ENCODE results near the gene PUS1. TPM values are rescaled to one million over a fixed set of nuclear protein-coding genes. Genes with fewer than 3 reads are reported as not detected.
A peak's percentile ranks its signal among the peaks of the same experiment; 100 is the strongest.

The PUS1 gene
- total RNA-seq, 1 experiment from 2014 or later = 55.1 TPM

DNA sequence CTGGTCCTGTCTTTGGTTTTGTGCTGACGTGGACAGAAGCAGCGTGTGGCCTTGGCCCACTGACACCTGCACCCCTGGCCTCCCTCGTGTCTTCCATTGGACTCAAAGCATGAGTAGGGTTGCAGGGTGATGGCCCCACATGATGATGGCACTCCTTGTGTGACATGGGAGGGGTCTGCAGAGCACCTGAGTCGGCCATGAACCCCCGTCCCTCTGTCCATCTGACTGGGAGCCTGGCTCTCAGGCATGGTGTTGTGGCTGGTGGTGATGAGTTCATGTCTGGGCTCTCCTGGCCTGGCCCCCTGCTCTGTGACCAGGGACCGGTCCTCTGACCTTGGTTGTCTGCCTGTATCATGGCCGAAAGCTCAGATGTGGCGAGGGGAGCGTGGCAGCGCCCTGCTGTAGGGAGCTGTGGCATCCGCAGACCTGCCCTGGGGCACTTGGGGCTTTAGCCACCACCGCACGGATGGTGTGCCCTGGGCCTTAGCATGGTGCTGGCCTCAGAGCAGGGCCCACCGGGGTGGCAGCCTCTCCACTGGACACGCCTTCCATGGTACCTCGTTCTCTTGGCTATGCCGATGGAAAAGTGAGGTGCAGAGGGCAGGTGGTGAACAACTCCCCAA, 17.9 kb upstream of the PUS1 start:
- H3K27me3 ChIP-seq = no peaks in the 10 kb centered on the region
- DNase-seq = no peak
- no peak overlapping the region for H3K4me3 ChIP-seq
- peaks cover 53% of the 10 kb centered on the region for H3K36me3 ChIP-seq
- no peaks in the 10 kb centered on the region for H3K9me3 ChIP-seq

DNA sequence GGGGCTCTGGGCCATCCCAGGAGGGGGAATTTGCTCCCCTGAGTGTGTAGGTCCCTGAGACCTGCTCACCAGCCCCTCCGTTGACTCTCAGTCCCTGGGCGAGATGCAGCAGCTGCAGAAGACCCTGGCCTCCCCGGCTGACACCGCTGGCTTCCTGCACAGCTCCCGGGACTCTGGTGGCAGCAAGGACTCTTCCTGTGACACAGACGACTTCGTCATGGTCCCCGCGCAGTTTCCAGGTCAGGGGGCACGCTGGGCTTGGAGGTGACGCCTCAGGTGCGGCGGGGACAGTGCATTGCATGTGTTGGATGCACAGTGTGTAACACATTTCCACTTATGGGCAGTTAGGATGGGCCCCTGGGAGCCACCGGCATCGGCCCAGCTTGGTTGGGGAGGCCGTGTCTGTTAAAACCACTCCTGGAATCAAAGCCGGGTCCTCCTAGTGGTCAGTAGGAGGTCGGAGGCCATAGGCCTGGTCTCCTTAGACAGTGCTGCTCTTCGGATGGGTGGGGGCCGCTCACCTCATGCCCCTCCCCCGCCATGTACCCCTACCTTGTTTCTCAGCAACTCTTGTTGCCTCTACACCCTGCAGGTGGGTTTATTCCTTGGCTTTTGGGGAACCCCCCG, 17.1 kb upstream of the PUS1 start:
- Histone ChIP-seq H3K36me3 (peaks cover 57% of the 10 kb centered on the region), H3K27me3 (no peaks in the 10 kb centered on the region), H3K9me3 (no peaks in the 10 kb centered on the region), H3K4me3 (no peak overlapping the region)
- DNase-seq = no peak

DNA sequence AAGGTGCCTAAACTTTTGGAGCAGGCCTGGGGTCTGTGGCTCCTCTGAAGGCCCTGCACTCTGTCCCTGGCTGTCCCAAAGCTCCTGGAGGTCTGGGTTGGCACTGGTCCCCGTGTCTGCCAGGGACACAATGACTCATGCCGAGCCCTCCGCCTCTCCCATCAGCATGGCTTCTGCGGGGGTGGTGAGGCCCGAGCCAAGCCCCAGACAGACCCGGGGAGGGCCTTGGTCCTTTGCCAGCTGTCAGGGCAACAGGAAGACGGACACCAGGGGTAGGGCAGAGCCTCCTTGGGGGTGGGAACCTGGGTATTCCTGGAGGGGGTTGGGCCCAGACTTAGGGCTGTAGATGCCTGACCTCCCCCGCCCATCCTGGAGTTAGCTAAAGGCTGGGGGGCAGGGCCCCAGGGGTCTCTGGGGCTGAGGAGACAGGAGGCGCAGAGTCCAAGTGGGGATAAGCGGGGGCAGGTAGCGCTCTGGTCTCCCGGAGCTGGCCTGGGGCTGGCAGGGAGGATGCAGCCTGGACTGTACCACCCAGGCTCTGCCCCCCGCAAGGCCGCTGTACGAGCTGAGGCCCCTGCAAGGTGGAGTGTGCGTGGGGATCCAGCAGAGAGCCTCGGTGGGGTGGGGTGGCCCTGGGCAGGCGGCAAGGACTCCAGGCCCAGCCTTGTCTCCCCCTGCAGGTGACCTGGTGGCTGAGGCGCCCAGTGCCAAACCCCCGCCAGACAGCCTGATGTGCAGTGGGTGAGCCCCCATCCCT, 16.4 kb upstream of the PUS1 start:
- no peaks in the 10 kb centered on the region for H3K27me3 ChIP-seq
- no peaks in the 10 kb centered on the region for H3K9me3 ChIP-seq
- H3K36me3 ChIP-seq = peaks cover 53% of the 10 kb centered on the region
- no peak overlapping the region for H3K4me3 ChIP-seq
- peak; percentile 94 for DNase-seq

DNA sequence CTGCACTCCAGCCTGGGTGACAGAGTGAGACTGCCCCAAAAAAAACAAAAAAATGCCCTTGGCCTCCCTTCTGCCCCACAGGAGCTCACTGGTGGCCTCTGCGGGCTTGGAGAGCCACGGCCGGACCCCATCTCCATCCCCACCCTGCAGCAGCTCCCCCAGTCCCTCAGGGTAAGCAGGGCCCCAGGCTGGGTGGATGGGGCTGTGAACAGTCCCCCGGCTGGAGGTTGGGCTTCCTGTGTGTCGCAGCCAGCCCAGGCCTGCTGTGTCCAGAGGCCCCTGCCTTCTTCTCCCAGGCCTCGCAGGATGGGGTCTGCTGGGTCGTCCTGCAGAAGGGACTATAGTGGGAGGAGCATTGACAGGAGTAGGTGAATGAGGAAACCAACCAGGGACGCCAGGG, 15.4 kb upstream of the PUS1 start:
- no peak overlapping the region for H3K4me3 ChIP-seq
- no peak for DNase-seq
- no peaks in the 10 kb centered on the region for H3K9me3 ChIP-seq
- H3K36me3 ChIP-seq = peaks cover 53% of the 10 kb centered on the region
- no peaks in the 10 kb centered on the region for H3K27me3 ChIP-seq

DNA sequence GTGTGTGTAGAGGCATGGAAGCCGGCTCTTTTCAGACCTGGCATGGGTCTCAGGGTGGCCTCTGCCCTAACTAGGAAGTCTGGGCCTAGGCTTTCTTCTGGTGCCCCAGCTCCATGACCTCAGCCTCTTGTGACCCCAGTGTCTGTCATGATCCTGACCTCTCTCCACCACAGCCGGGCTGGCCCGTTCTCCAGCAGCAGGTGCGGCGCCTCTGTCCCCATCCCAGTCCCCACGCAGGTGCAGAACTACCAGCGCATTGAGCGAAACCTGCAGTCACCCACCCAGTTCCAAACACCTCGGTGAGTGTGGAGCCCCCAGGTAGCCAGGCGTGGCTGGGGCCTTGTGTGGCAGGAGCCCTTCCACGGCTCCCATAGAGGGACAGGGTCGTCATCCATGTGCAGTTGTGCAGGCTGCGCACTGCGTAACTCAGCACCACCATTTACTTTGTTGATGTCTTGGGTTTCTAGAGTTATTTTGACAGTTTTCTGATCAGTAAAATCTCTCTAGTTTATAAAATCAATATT, 14.8 kb upstream of the PUS1 start:
- no peaks in the 10 kb centered on the region for H3K9me3 ChIP-seq
- H3K36me3 ChIP-seq = peaks cover 49% of the 10 kb centered on the region
- no peak for DNase-seq
- H3K27me3 ChIP-seq = no peaks in the 10 kb centered on the region
- H3K4me3 ChIP-seq = no peak overlapping the region

DNA sequence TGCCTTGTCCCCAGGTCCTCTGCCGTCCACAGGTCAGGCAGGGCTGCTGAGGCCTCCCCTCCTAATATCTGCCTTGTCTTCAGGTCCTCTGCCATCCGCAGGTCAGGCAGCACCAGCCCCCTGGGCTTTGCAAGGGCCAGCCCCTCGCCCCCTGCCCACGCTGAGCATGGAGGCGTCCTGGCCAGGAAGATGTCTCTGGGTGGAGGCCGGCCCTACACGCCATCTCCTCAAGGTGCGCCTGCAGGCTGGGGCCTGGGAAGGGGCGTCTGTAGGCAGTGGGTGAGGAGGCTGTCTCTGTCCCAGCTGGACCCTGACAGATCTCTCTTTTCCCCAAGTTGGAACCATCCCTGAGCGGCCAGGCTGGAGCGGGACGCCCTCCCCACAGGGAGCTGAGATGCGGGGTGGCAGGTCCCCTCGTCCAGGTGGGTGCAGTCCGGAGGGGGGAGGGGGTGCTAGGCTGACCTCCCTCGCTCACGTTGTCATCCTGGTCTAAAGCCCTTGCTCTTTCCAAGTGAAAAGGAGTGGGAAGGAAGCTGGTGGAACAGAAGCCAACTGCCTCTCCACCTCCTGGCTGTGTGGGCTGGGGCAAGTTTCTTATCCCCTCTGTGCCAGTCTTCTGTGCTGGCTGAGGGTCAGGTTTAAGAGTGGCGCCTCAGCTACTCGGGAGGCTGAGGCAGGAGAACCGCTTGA, 13.9 kb upstream of the PUS1 start:
- H3K4me3 ChIP-seq = no peak overlapping the region
- H3K27me3 ChIP-seq = no peaks in the 10 kb centered on the region
- peaks cover 49% of the 10 kb centered on the region for H3K36me3 ChIP-seq
- no peak for DNase-seq
- no peaks in the 10 kb centered on the region for H3K9me3 ChIP-seq

DNA sequence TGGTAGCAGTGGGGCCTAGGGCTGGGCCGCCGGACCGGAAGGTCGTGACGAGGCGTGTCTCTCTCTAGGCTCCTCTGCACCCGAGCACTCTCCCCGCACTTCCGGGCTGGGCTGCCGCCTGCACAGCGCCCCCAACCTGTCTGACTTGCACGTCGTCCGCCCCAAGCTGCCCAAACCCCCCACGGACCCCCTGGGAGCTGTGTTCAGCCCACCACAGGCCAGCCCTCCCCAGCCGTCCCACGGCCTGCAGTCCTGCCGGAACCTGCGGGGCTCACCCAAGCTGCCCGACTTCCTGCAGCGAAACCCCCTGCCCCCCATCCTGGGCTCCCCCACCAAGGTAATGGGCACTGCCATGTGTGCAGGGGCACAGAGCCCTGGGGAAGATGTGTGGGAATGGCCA, 13.3 kb upstream of the PUS1 start:
- no peaks in the 10 kb centered on the region for H3K9me3 ChIP-seq
- H3K36me3 ChIP-seq = peaks cover 47% of the 10 kb centered on the region
- no peak overlapping the region for H3K4me3 ChIP-seq
- no peak for DNase-seq
- no peaks in the 10 kb centered on the region for H3K27me3 ChIP-seq

DNA sequence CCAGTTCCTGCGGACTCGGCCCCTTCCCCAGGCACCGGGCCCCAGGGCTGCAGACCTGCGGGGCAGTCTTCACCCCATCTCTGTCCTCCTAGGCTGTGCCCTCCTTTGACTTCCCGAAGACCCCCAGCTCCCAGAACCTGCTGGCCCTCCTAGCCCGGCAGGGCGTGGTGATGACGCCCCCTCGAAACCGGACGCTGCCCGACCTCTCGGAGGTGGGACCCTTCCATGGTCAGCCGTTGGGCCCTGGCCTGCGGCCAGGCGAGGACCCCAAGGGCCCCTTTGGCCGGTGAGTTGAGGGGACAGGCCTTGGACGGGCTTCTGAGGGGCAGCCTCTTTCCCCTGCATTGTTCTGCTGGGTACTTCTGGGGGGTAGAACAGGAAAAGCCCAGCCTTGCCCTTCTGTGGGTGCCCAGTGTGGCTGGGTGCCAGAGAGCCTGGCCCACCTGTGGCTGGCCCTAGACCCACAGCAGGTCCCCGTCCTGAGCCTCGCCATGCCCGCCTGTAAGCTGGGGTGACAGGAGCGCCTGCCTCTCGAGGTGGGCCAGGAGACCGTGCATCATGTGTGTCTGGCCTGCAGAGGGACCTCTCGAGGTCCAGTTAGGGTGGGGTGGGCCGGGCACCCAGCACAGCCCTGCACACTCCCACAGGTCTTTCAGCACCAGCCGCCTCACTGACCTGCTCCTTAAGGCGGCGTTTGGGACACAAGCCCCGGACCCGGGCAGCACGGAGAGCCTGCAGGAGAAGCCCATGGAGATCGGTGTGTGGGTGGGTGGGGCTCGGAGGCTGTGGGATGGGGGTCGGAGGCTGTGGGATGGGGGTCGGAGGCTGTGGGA, 12.6 kb upstream of the PUS1 start:
- peaks cover 47% of the 10 kb centered on the region for H3K36me3 ChIP-seq

DNA sequence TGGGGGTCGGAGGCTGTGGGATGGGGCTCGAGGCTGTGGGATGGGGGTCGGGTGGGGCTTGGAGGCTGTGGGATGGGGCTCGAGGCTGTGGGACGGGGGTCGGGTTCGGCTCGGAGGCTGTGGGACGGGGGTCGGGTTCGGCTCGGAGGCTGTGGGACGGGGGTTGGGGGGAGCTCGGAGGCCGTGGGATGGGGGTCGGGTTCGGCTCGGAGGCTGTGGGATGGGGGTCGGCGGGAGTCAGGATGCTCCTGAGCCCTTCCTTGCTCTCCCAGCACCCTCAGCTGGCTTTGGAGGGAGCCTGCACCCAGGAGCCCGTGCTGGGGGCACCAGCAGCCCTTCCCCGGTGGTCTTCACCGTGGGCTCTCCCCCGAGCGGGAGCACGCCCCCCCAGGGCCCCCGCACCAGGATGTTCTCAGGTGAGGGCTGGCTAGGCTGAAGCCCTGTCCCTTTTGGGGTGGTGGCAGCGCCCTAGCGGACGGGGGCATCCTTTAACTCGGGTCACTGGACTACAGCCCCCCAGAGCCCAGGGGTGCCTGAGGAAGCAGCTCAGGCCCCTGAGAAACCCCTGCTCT, 11.9 kb upstream of the PUS1 start:
- DNase-seq = no peak
- peaks cover 43% of the 10 kb centered on the region for H3K36me3 ChIP-seq

More for the DNA sequence above, 12.6 kb upstream of the PUS1 start:
- Histone ChIP-seq H3K9me3 (no peaks in the 10 kb centered on the region), H3K27me3 (no peaks in the 10 kb centered on the region), H3K4me3 (no peak overlapping the region)
- no peak for DNase-seq

DNA sequence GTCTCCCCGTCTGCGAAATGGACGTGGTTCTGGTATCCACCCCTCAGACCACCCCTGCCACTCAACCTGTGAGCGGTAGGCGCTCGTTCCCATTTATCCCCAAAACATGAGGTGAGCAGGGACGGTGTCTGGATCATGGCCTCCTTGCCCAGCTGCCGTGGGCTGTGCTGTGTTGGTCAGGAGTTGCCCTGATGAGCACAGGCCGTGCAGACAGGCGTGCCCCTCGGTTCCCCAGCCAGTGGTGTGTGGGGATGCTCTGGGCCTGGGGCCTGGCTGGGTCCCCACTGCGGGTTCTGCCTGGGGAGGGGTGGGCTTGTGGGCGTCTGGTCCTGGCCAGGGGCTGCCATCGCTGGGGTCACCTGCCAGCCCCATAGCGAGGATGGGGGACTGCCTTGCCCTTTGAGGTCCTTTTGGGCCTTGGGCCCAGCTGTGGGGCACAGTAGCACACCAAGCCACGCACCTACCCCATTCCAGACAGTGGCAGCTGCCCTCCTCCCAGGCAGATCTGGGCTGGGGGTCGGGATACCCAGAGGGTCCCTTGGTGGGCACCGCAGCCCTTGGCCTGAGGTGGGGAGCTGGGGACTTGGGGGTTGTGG, 11.3 kb upstream of the PUS1 start:
- H3K9me3 ChIP-seq = no peaks in the 10 kb centered on the region
- peaks cover 39% of the 10 kb centered on the region for H3K36me3 ChIP-seq
- DNase-seq = no peak
- no peaks in the 10 kb centered on the region for H3K27me3 ChIP-seq
- H3K4me3 ChIP-seq = no peak overlapping the region

More for the DNA sequence above, 11.9 kb upstream of the PUS1 start:
- no peak overlapping the region for H3K4me3 ChIP-seq
- no peaks in the 10 kb centered on the region for H3K9me3 ChIP-seq
- H3K27me3 ChIP-seq = no peaks in the 10 kb centered on the region

DNA sequence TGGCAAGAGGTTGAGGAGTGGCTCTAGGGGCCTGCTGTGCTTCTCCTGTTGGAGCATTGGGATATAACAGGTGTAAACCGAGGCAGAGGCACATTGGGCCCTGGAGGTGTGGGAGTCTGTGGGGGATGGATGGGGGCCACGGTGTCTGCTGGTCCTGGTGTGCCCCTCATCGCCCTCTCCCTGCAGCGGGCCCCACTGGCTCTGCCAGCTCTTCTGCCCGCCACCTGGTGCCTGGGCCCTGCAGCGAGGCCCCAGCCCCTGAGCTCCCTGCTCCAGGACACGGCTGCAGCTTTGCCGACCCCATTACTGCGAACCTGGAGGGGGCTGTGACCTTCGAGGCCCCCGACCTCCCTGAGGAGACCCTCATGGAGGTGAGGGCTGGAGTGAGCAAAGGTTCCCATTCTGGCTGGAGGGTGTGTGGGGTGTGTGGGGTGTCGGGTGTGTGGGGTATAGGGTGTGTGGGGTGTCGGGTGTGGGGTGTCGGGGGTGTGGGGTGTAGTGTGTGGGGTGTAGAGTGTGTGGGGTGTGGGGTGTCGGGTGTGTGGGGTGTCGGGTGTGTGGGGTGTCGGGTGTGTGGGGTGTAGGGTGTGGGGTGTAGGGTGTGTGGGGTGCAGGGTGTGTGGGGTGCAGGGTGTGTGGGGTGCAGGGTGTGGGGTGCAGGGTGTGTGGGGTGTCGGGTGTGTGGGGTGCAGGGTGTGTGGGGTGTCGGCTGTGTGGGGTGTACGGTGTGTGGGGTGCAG, 10.6 kb upstream of the PUS1 start:
- no peaks in the 10 kb centered on the region for H3K9me3 ChIP-seq
- peaks cover 39% of the 10 kb centered on the region for H3K36me3 ChIP-seq
- H3K27me3 ChIP-seq = no peaks in the 10 kb centered on the region
- DNase-seq = no peak
- no peak overlapping the region for H3K4me3 ChIP-seq

DNA sequence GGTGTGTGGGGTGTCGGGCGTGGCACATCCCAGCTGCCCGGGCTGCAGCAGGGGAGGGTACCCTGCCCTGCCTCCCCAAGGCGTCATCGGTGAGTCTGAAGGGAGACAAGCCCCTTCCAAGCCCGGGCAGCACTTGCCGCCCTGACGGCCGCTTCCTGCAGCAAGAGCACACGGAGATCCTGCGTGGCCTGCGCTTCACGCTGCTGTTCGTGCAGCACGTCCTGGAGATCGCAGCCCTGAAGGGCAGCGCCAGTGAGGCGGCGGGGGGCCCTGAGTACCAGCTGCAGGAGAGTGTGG, 10.1 kb upstream of the PUS1 start:
- no peak for DNase-seq
- no peak overlapping the region for H3K4me3 ChIP-seq
- no peaks in the 10 kb centered on the region for H3K9me3 ChIP-seq
- peaks cover 36% of the 10 kb centered on the region for H3K36me3 ChIP-seq
- H3K27me3 ChIP-seq = no peaks in the 10 kb centered on the region

DNA sequence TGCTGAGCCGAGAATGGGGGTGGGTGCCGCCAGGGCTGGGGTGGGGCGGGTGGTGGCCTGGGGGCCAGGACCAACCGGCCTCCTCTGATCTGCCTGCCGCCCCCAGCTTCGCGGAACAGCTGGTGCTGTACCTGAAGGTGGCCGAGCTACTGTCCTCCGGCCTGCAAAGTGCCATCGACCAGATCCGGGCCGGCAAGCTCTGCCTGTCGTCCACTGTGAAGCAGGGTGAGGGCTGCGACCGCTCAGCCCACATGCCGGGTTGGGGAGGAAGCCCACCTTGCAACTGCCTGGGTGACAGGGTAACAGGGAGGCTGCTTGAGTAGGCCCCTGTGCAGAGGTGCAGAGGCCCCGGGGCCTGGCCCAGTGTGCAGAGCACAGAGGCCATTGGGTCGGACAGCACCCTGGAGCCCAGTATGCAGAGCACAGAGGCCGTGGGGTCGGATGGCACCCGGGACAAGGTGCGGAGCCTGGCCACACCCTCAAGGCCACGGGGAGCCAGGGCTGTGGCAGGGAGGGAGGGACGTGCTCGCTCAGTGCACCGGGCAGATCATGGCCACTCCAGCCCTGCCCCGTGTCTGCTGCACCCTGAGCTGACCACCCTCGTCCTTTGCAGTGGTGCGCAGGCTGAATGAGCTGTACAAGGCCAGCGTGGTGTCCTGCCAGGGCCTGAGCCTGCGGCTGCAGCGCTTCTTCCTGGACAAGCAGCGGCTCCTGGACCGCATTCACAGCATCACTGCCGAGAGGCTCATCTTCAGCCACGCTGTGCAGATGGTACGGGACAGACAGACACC, 9.5 kb upstream of the PUS1 start:
- no peaks in the 10 kb centered on the region for H3K9me3 ChIP-seq
- H3K4me3 ChIP-seq = no peak overlapping the region
- H3K27me3 ChIP-seq = no peaks in the 10 kb centered on the region
- peaks cover 30% of the 10 kb centered on the region for H3K36me3 ChIP-seq
- no peak for DNase-seq

DNA sequence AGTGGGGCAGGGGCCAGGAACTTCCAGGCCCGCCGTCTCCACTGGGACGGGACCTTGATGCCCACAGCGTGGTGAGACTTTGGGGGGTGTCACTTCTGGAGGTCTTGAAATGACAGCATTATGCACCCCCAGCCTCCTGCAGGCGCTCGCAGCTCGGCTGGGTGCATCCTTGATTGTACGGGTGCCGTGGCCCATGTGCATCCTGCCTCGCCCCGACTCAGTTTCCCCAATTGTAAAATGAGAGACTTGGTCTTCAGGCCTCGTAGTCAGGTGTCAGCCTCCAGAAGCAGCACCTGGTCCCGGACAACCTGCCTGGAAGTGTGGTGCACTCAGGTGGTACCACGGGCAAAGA, 8.9 kb upstream of the PUS1 start:
- Histone ChIP-seq H3K27me3 (no peaks in the 10 kb centered on the region), H3K4me3 (no peak overlapping the region), H3K9me3 (no peaks in the 10 kb centered on the region), H3K36me3 (peaks cover 24% of the 10 kb centered on the region)
- no peak for DNase-seq

Data from MG63 (cell line).